ENCODE measurements around the gene CNTLN.
"Not testable (repeated sequence)": the region's sequence is repeated elsewhere in the genome, so short reads cannot be mapped to it uniquely, and the experiment has no call there.

DNA sequence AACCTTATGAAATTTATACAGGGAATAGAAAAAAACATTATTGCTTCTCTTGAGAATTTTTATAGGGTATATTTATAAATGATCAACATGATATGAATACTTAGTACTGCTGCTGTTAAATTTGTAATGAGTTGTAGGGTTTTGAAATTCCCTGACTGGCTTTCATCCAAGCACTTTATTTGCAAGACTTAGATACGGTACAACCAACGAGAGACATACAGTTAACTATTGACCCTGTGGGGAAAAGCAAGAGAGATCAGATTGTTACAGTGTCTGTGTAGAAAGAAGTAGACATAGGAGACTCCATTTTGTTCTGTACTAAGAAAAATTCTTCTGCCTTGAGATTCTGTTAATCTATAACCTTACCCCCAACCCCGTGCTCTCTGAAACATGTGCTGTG is 310.3 kb downstream of the CNTLN start:
- TF ChIP-seq, protein P1, sequence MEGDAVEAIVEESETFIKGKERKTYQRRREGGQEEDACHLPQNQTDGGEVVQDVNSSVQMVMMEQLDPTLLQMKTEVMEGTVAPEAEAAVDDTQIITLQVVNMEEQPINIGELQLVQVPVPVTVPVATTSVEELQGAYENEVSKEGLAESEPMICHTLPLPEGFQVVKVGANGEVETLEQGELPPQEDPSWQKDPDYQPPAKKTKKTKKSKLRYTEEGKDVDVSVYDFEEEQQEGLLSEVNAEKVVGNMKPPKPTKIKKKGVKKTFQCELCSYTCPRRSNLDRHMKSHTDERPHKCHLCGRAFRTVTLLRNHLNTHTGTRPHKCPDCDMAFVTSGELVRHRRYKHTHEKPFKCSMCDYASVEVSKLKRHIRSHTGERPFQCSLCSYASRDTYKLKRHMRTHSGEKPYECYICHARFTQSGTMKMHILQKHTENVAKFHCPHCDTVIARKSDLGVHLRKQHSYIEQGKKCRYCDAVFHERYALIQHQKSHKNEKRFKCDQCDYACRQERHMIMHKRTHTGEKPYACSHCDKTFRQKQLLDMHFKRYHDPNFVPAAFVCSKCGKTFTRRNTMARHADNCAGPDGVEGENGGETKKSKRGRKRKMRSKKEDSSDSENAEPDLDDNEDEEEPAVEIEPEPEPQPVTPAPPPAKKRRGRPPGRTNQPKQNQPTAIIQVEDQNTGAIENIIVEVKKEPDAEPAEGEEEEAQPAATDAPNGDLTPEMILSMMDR (IDR thresholded peaks at IDR 0.05; ENCODE audit: insufficient read depth, low read length), result not testable (repeated sequence)
- TF ChIP-seq, protein P2, sequence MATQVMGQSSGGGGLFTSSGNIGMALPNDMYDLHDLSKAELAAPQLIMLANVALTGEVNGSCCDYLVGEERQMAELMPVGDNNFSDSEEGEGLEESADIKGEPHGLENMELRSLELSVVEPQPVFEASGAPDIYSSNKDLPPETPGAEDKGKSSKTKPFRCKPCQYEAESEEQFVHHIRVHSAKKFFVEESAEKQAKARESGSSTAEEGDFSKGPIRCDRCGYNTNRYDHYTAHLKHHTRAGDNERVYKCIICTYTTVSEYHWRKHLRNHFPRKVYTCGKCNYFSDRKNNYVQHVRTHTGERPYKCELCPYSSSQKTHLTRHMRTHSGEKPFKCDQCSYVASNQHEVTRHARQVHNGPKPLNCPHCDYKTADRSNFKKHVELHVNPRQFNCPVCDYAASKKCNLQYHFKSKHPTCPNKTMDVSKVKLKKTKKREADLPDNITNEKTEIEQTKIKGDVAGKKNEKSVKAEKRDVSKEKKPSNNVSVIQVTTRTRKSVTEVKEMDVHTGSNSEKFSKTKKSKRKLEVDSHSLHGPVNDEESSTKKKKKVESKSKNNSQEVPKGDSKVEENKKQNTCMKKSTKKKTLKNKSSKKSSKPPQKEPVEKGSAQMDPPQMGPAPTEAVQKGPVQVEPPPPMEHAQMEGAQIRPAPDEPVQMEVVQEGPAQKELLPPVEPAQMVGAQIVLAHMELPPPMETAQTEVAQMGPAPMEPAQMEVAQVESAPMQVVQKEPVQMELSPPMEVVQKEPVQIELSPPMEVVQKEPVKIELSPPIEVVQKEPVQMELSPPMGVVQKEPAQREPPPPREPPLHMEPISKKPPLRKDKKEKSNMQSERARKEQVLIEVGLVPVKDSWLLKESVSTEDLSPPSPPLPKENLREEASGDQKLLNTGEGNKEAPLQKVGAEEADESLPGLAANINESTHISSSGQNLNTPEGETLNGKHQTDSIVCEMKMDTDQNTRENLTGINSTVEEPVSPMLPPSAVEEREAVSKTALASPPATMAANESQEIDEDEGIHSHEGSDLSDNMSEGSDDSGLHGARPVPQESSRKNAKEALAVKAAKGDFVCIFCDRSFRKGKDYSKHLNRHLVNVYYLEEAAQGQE (IDR thresholded peaks at IDR 0.05; ENCODE audit: insufficient replicate concordance, low read depth), result not testable (repeated sequence)
- not testable (repeated sequence) for TF ChIP-seq GABPA, POLR2AphosphoS5 (IDR thresholded peaks at IDR 0.05; ENCODE audit: low read depth)
